Stimulated activated CD8-positive, alpha-beta memory T cell treated with anti-CD3 and anti-CD28 coated beads, Interleukin-12 subunit alpha, Interleukin-12 subunit beta, amount 100 ng/mL, for 24 hours (primary cell): ENCODE results near the gene C10orf105.

Experiments
- DNase-seq: peaks from one replicate; pipeline ENCODE4 v3.0.0-alpha.2; 2020; ENCODE audit errors: extremely low read depth

The C10orf105 gene

GRCh38 chr10:71737001-71737833, 17.6 kb upstream of the C10orf105 start:
- no peak for DNase-seq

GRCh38 chr10:71736570-71736952, 17.0 kb upstream of the C10orf105 start:
- no peak for DNase-seq

- DNase-seq, result no peak
These were observed 16.4 kb upstream of the C10orf105 start for GRCh38 chr10:71735709-71736569.

- no peak for DNase-seq
These were observed 15.2 kb upstream of the C10orf105 start for GRCh38 chr10:71734797-71735196.

GRCh38 chr10:71731791-71732190, 12.2 kb upstream of the C10orf105 start:
- DNase-seq, result no peak

- no peak for DNase-seq
These were observed 9.6 kb upstream of the C10orf105 start for GRCh38 chr10:71729161-71729636.

GRCh38 chr10:71727738-71728737, 8.5 kb upstream of the C10orf105 start:
- no peak for DNase-seq

GRCh38 chr10:71727105-71727737, 7.6 kb upstream of the C10orf105 start:
- no peak for DNase-seq

GRCh38 chr10:71726580-71727104, 7.1 kb upstream of the C10orf105 start:
- DNase-seq, result no peak

- DNase-seq, result peak; percentile 62
These were observed 6.5 kb upstream of the C10orf105 start for GRCh38 chr10:71725998-71726579.

GRCh38 chr10:71725249-71725648, 5.7 kb upstream of the C10orf105 start:
- DNase-seq, result no peak

GRCh38 chr10:71724539-71724938, 5.0 kb upstream of the C10orf105 start:
- DNase-seq, result no peak

- DNase-seq, result no peak
These were observed 3.7 kb upstream of the C10orf105 start for GRCh38 chr10:71723311-71723710.

- no peak for DNase-seq
These were observed 3.3 kb upstream of the C10orf105 start for GRCh38 chr10:71722849-71723248.

- DNase-seq, result no peak
These were observed 1.7 kb upstream of the C10orf105 start for GRCh38 chr10:71721313-71721712.

GRCh38 chr10:71720288-71720687, 710 bp upstream of the C10orf105 start:
- DNase-seq, result no peak

GRCh38 chr10:71719042-71719441, 536 bp downstream of the C10orf105 start:
- no peak for DNase-seq

- no peak for DNase-seq
These were observed 1.3 kb downstream of the C10orf105 start for GRCh38 chr10:71718165-71718698.

GRCh38 chr10:71717551-71717951, 2.0 kb downstream of the C10orf105 start:
- no peak for DNase-seq

GRCh38 chr10:71717056-71717455, 2.5 kb downstream of the C10orf105 start:
- no peak for DNase-seq
